Mesenteric fat pad (tissue), 1 donor: ENCODE data around the gene NOS1. TPM values are rescaled to one million over a fixed set of nuclear protein-coding genes. Genes with fewer than 3 reads are reported as not detected.
"Not testable (repeated sequence)": the region's sequence is repeated elsewhere in the genome, so short reads cannot be mapped to it uniquely, and the experiment has no call there.

Source experiments
- DNase-seq: peaks from one replicate; pipeline ENCODE4 v3.0.0-alpha.2; 2020; ENCODE audit warnings: low spot score
- long read RNA-seq: library from polyadenylated mRNA; unstranded; transcript quantifications from one replicate; pipeline ENCODE4 v2.0.0, GENCODE V29; 2020
- total RNA-seq: library from RNA; stranded (reverse); fragmentation: NEBNext Ultra II Directional; extraction: Animal tissue kit (Norgen Biotek cat#: 25700); gene quantifications from one replicate; pipeline ENCODE4 v1.2.1, GENCODE V29; 2021
- donor health status: DM: yes; HTN: yes; CAD: no.

Gene NOS1
- 0.10 TPM for total RNA-seq
- long read RNA-seq, result 0 reads

DNA sequence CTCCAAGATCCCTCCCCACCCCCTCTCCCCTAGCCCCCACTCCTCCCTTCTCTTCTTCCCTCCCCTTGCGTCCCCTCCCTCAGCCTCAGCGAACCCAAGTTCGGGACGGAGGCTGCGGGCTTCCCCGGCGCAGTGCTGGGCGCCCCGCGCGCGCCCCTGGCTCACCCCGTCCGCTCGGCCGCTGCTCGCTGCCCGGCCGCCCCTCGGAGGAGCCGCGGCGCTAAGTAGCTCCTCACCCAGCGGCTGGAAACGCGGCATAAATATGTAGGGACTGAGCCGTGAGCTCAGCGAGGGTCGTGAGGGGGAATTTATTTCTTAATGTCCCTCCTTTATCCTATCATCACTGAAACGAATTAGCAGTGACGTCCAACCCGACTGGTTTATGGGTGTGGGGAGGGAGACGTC, at the start of gene NOS1:
Gene NOS1 (minus strand): TSS at position 280 of the 405 bp plus-strand sequence. CDS start 30,557 bp downstream, outside the sequence.
- DNase-seq, result peak; percentile 30

DNA sequence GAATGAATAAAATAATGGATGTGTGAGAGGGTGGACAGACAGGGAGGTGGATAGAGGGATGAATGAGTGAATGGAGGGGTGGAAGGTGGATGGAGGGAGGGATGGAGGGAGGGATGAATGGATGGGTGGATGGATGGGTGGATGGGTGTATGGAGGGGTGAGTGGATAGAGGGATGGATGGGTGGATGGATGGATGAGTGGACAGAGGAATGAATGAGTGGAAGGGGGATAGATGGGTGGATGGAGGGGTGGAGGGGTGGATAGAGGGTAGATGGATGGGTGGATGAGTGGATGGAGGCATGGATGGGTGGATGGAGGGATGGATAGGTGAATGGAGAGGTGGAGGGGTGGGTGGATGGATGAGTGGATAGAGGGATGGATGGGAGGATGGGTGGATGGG, 47.9 kb upstream of the NOS1 start:
- DNase-seq, result no peak

DNA sequence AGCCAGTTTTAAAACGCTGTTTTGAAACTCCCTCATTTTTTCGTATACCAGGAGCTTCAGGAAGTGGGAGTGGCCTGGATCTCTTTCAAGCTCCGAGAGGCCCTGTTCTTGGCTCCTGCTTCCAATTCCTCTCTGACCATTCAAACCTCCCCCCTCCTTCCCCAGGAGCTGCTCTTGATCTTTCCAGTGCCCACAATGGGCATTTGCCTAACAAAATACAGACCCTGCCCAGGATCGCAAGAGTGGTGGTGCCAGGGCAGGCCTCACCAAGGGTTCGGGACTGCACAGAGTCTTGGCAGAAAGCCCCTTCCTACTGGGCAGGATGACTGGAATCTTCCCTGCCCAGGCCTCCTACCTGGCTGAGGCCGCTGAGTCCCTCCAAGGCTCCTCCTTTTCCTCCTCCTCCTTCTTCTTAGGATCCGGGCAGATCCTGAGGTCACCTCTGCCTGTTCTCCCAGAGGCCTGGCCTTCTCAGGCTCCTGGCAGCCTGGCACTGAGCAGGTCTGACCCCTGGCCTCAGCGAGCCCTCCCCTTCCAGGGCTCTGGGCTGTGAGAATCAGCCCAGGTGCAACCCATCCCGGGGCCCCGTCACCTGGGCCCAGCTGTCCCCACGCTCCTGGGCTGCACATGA, 46.9 kb upstream of the NOS1 start:
- peak; percentile 72 for DNase-seq

DNA sequence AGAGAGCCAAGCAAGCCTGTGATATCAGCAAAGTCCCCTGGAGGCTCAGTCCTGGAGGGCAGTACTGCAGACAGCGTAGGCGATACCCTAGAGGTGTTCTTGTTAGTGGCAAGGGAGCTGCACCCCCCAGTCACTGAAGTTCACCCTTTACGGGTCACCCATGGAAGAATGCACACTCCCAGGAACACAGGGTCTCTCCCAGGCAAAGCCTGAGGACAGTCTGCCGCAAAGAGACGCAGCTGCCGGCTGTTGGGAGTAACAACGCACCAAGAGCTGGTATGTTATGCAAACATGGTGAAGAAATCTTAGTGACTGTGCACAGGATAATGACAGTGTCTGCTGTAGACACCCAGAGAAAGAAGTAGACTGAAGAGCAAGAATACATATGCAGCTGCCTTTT, 43.5 kb upstream of the NOS1 start:
- peak; percentile 67 for DNase-seq

DNA sequence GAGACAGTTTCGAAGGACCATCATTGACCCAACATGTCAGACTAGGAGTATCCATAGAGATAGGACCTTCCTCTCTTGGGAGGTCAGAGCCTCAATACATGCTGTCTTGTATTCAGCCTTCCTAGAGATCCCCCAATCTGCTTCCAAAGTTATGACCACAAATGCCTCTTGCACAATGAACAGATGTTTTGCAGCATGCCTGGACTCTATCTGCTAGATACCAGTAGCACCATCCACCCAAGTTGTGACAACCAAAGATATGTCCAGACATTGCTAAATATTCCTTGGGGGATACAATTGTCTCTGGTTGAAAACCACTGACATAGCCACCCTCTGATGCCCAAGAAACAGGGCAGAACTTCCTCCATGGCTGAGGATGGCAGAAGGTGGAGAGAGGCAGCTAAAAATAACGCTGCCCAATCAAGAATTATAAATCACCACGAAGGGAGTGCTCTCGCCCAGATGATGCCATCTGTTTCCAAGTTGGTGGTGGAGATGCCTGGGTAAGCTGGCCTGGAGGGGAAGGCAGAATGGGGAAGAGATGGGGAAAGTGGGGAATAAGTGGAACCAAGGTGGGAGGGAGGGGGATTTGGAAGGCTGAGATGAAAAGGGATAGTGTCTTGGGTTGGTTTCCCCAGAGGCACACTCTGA, 42.9 kb upstream of the NOS1 start:
- peak; percentile 37 for DNase-seq

DNA sequence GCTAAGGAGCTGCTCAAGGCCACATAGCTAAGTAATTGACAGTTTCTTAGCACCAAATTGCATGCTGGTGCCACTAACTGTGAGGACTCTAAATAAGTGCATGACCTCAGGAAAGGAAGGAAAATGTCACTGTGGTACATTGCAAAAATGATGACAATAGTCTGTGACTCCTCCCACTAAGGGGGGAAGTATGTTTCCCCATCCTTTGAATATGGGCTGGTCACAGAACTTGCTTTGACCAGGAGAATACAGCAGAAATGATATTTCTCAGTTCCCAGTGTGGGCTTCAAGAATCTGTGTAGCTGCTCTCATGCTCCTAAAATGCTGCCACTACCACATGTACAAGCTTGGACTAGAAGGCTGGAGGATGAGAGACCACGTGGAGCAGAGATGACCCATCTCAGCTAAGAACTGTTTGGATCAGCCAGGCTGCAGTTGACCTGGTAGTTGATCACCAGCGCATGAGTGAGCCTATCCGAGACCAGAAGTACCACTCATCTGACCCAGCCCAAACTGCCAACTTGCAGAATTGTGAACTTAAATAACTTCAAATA, 42.2 kb upstream of the NOS1 start:
- DNase-seq, result no peak

DNA sequence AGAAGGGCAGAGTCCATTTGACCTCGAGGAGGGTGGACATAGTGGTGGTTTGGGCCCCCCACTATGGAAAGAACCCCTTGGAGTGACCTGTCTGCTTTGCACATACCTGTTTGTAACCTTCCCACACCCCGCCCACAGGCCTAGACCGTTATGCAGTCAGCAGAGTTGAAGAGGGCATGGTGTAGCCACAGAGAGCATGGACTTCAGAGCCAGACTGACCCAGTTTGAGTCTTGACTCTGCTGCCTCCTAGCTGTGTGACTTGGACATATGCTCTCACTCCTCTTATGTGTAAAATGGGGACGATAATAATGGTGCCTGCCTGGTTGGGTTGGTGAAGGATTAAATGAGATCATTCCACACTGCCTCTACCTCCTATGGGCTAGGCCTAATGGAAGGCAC, 40.9 kb upstream of the NOS1 start:
- DNase-seq, result no peak

DNA sequence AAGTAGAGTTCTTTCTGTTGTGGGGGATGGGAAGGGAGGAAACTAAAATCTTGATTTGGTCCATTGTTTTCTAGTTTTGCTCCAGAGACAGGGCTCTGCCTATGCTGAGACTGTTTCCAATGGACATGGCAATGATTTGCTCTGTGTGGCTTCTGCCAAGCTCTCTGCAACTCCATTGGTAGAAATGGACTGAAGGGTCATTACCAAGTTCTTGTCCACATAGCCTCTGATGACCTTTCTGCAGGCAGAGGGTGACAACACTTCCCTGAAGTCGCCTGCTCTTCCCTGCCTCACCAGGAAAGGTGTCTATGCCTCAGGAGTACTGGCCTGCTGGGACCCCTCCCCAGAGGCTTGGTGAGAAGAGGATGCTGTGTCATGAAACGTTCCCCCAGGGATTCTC, 39.5 kb upstream of the NOS1 start:
- no peak for DNase-seq

DNA sequence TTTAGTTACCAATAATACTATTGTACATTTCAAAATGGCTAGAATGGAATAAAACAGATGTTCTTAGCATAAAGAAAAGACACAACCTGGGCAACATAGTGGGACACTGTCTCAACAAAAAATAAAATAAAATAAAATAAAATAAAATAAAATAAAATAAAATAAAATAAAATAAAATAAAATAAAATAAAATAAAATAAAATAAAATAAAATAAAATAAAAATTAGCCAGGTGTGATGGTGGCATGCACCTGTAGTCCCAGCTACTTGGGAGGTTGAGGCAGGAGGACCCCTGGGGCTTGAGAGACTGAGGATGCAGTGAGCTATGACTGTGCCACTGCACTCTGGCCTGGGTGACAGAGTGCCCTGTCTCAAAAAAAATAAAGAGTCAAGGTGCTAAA, 37.1 kb upstream of the NOS1 start:
- DNase-seq, result not testable (repeated sequence)

DNA sequence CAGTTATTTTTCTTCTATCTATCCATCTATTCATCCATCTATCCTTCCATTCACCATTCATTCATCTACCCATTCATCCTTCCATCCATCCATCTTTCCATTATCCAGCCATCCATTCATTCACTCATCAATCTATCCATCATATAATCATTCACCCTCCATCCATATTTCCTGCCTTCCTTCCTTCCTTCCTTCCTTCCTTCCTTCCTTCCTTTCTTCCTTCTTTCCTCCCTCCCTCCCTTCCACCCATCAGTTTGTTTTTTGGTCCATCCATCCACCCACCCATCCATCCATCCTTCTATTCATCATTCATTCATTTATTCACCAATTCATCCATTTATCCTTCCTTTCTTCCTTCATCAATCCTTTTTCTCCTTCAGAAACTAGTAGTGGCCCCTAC, 34.3 kb upstream of the NOS1 start:
- DNase-seq, result no peak

DNA sequence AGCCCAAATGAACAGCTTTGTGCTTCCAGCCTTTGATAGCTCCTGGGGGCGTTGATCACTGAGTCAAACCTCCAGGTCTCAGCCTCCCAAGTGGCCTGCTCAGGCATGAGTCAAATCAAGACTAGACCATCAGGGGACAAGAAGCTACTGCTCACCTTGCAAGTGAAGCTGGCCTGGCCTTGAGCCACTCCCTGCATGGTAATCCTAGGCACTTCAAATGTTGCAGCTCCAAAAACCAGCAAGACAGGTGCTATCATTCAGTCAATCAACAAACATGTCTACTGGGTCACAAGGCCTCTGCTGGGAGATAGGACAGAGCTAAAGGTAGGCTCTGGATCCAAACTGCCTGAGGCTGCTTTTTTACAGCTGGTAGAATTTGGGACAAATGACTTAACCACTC, 33.1 kb upstream of the NOS1 start:
- DNase-seq, result no peak

DNA sequence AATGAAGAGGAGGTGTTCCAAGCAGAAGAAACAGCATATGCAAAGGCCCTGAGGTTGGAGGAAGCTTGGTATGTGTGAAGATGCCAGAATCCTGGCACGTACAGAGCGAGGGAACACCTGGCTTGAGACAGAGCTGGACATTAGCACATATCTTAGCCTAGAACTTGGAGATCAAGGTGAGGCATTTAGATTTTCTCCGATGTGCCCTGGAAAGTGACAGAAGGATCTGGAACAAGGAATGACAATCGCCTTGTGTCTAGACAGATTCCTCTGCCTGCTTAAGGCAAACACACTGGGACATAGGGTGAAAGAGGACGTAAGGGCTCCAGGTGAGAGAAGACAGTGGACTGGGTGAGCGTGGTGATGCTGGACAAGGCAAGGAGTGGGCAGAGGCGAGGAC, 32.2 kb upstream of the NOS1 start:
- peak; percentile 24 for DNase-seq

DNA sequence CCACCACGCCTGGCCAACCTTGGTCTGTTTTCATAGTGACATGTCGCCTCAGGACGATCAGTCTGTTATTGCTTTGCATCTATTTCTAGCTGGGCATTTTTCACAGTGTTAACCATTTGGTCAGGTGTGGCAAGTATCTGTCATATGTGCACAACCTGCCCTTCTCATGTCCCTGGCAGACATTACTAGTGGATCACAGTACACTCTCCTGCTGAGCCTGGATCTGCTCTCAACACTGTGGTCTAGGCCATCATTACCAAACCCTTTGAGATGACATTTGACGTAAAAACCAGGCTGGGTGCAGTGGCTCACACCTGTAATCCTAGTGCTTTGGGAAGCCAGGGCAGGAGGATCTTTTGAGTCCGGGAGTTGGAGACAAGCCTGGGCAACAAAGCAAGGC, 29.4 kb upstream of the NOS1 start:
- no peak for DNase-seq

DNA sequence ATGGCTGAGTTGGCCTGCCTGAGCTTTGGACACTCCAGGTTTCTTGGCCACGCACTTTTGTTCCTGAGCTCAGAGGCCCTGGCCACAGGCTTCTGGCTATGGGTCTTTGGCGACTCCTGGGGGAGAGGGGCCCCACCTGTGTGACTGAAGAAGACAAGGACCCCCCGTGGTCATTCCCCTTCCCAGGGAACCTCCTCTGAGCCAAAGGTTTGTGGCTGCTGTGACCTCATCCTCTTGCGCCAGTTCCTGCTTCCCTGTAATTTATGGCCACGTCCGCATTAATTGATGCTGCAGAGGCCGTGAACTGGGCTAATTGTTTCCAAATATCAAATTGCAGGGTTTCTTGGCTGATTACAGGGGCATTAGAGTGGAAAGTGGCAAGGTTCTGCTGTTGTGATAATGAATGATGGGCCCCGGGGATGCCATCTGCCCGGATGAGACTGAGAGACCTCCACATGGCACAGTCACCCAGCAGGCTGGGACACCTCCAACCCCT, 27.6 kb upstream of the NOS1 start:
- no peak for DNase-seq

DNA sequence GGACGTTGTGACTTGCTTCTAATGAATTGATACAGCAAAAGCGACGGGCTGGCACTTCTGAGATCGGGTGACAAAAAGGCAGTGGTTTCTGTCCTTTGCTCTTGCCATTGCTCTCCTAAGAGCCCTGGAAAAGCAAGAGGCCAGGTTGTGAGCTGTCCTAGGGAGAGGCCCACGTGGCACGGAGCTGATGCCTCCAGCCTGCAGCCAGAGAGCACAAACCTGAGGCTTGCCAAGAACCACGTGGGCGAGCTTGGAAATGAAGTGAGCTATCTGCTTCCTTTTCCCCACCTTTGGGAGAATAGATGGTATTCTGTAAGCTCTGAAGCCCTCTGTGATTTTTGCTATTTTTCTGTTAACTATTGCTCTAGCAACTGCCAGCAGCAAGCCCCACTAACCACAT, 26.4 kb upstream of the NOS1 start:
- DNase-seq, result no peak

DNA sequence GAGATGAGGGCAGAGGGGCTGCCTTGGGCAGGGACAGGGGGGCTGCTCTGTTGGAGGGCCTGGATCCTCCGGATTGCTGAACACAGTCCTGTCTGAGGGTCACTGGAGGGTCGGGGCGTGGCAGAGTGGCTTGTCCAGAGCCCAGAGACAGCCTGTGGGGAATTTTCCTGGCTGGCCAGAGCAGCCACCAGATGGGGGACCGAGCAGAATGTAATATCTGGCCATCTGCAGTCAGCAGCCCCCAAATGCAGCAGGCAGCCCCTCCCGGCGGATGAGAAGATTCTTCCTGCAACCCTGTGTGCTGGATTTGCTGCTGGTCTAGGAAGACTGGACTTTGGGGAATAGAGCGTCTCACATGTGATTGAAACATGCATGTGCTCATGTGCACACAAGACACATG, 23.3 kb upstream of the NOS1 start:
- no peak for DNase-seq

DNA sequence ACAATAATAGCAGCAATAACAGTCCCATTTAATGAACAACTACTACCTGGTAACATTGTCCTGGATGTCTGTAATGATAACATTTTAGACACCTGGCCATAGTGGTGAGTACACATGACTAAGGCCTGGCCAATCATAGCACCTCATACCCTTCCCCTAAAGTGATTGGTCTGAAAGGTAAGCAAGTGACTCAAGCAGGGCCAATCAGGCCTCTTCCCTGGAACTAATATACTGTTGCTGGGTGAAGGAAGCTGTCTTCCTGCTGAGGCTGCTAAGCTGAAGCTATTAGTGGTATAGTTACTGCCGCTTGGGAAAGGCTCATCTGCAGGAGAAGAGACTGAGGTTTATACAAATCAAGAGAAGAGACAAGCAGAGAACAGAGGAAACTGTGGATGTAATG, 18.7 kb upstream of the NOS1 start:
- DNase-seq, result no peak

DNA sequence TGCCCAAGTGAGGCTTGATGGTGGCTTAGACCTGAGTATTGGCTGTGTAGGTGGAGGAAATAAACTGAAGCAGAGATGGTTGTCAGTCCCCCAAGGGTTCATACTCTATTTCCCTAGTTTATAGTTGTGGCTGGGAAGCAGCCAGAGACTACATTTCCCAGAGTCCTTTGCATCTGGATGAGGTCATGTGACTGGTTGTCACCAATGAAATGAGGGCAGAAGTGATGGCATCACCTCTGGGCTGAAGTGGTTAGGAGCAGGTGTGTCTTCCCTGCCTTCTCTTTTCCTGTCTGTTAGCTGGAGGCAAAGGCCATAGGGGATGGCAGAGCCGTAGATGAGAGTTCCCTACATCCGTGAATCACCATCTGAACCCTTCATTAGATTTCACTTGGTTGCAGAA, 16.3 kb upstream of the NOS1 start:
- no peak for DNase-seq

DNA sequence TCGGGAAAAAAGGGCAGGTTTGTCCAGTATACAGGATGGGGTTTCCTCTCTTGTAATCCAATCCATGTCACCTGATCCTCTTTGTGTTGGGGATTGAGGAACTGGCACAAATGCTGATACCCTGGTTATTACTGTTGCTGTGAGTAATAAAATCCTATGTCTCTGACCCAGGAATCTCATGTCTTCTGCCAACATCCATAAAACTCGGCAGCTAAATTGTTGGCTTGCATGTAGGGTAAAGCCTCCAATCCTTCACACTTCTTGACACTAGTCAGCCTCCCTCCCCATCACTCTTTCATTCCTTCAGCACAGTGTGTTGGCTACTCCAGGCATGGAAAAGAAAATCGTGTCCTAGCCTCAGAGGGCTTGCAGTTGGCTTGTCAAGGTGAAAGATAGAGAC, 9.2 kb upstream of the NOS1 start:
- no peak for DNase-seq

DNA sequence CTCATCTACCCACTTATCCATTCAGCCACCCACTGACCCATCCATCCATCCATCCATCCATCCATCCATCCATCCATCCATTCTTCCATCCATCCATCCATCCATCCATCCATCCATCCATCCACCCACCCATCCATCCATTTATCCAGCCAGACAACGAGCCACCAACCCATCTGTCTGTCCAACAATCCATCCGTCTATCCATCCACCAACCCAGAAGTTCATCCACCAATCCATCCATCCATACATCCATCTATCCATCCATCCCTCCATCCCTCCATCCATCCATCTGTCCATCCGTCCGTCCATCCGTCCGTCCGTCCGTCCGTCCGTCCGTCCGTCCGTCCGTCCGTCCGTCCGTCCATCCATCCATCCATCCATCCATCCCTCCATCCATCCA, 8.6 kb upstream of the NOS1 start:
- not testable (repeated sequence) for DNase-seq

DNA sequence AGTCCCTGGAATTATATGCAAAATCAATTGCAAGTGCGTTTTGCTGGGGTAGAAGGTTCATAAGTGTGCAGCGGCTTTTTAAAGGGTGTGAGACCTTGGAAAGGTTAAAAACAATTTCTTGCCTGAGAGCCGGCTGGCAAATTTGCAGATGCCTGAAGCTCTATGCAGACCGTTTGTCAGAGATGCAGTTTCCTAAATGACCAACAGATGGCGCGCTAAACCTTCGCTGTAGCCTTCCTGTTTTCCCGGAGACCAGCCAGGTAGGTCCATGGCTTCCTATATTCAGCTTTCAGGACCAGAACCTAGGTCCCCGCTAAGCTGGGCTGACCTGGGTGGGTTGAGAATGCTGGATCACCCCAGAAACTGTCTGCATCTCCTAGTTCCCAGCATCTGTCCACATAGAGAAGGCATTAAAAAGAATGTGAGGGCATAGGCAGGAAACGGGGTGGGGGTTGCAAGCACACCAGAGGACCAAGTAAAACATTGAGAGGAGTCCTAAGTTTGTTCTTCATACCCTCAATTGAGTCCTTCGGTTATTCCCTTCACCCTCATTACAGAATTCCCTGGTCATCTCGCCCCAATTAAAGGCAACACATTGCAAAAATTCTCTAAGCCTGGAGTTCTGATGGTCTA, 5.7 kb upstream of the NOS1 start:
- DNase-seq, result peak; percentile 88

DNA sequence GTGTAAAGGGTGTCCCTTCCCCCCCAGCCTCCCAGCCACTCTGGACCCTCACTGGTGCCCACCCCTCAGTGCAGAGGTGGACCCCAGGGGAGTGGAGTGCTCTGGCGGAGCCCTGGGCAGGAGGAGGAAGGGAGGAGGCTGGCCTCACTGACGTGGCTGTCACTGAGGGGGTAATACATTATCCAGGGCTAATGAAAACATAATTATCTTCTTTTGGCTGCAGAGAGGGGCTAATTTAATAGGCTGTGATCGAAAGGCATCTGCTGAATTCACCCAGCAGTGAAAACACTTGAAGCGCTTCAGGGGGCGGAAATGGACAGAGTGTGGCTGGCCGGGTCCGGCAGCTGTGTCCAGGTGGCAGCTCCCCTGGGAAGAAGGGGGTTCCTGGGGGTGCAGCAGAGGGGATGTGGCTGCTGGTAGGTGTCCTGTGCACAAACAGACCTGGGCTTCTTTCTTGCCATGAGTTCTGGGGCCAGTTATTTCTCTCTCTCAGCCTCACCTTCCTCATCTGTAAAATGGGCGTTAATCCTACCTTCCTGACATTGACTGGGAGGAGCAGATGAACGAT, 3.7 kb upstream of the NOS1 start:
- no peak for DNase-seq
